Fibroblast of mammary gland (primary cell): Measurements from ENCODE around the gene TMTC2.

Experiments used
- DNase-seq: peaks from one replicate; pipeline ENCODE4 v3.0.0-alpha.2; 2010; ENCODE audit warnings: low read depth
- H3K4me3 ChIP-seq: 2 replicates; pipeline ENCODE4 v1.5.1; 2011; ENCODE audit warnings: low read depth, mild to moderate bottlenecking, low read length, moderate library complexity; ENCODE audit not compliant: control insufficient read depth
- CTCF ChIP-seq: conservative IDR thresholded peaks from 2 replicates; pipeline ENCODE4 v1.5.1; 2011; ENCODE audit warnings: low read depth, low read length, inconsistent platforms; ENCODE audit not compliant: control insufficient read depth, insufficient read depth

Gene TMTC2

GRCh38 chr12:83067981-83068380 is 381.3 kb downstream of the TMTC2 start:
- no peak for TF ChIP-seq CTCF
- DNase-seq = no peak
- no peak overlapping the region for H3K4me3 ChIP-seq

- no peak overlapping the region for H3K4me3 ChIP-seq
- TF ChIP-seq CTCF = no peak
- no peak for DNase-seq
Measured at GRCh38 chr12:83074358-83074894, 387.7 kb downstream of the TMTC2 start.

- no peak overlapping the region for H3K4me3 ChIP-seq
- DNase-seq = no peak
- TF ChIP-seq CTCF = no peak
Measured at GRCh38 chr12:83075471-83075870, 388.8 kb downstream of the TMTC2 start.

GRCh38 chr12:83077041-83077440 is 390.3 kb downstream of the TMTC2 start:
- no peak for DNase-seq
- no peak for TF ChIP-seq CTCF
- H3K4me3 ChIP-seq = no peak overlapping the region

GRCh38 chr12:83082690-83083276 is 396.1 kb downstream of the TMTC2 start:
- no peak overlapping the region for H3K4me3 ChIP-seq
- TF ChIP-seq CTCF = no peak

GRCh38 chr12:83083616-83084015 is 396.9 kb downstream of the TMTC2 start:
- no peak for TF ChIP-seq CTCF
- DNase-seq = no peak
- no peak overlapping the region for H3K4me3 ChIP-seq

More at GRCh38 chr12:83082690-83083276, 396.1 kb downstream of the TMTC2 start:
- DNase-seq = no peak
